Measurements from ENCODE around the gene C12orf42. TPM values are rescaled to one million over a fixed set of nuclear protein-coding genes. Genes with fewer than 3 reads are reported as not detected.

The C12orf42 gene
- total RNA-seq, 1 experiment from 2014 or later, result not detected

DNA sequence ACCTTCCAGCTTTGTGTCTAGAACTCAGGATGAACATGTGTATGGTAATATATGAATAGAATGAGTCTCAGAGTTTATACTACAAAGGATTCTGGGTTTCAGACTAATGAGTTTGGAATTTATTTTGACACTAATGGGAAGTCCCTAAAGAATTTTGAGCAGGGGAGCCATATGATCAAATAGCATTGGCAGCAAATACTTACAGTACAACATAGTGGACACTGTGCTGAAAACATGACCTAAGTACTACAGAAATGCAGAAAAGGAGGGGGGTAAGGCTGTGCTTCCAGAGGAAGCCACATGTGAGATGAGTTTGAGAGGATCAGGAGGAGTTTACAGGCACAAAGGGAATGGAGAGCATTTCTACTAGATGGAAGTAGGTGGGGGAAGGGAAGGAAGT is 225.8 kb downstream of the C12orf42 start:
- DNase-seq (ENCODE audit: low spot score), result no peak

DNA sequence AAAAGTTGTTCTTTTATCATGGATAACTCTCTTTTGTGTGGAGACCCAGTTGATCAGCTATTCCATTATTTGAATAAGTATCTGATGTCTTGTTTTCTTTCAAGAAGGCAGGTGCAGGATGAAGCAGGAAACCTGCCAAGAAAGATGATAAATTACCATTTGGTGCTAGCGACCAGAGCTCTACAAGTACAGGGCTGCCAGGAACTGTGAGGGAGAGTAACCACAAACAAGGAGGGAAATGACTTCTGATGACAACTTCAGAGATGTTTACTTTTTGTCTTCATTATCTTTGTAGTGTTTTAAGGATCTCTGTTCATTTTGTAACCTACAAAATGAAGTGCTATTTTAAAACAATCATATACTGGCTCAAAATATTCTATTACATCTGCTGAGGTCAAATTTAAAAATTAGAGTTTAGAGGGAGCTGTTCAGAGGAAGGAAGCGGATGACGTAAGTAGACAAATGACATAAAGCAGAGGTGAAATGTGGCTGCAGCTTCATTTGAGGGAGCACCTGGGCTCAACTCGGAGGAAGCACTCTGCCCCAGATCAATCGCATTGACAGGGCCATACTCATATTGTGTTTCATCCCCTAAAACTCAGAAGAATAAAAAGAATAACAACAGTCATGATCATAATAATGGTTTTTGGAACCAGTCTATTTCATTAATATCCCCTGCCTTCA is 226.8 kb downstream of the C12orf42 start:
- no peak for DNase-seq (ENCODE audit: low spot score)

GRCh38 chr12:103257763-103258162 is 238.0 kb downstream of the C12orf42 start:
- no peak for DNase-seq (ENCODE audit: low spot score)

Other genes starting within 250 kb of the C12orf42 start
- 0.05 TPM in 1 of 2 replicates, not detected in the other for gene STAB2, start 91.3 kb upstream of the C12orf42 start, total RNA-seq (2014; rRNA removed; shearing (Covaris generic))

Measured in HT-29 (cell line).